GM19025 (cell line): Measurements from ENCODE around the gene KRTAP5-6.

ENCODE experiments used
- ATAC-seq: cut with Tn5 transposase; IDR thresholded peaks from one replicate; pipeline ENCODE4 v1.9.1; 2021; ENCODE audit warnings: mild to moderate bottlenecking, low read depth, moderate library complexity; ENCODE audit not compliant: unreplicated experiment

KRTAP5-6 gene

DNA sequence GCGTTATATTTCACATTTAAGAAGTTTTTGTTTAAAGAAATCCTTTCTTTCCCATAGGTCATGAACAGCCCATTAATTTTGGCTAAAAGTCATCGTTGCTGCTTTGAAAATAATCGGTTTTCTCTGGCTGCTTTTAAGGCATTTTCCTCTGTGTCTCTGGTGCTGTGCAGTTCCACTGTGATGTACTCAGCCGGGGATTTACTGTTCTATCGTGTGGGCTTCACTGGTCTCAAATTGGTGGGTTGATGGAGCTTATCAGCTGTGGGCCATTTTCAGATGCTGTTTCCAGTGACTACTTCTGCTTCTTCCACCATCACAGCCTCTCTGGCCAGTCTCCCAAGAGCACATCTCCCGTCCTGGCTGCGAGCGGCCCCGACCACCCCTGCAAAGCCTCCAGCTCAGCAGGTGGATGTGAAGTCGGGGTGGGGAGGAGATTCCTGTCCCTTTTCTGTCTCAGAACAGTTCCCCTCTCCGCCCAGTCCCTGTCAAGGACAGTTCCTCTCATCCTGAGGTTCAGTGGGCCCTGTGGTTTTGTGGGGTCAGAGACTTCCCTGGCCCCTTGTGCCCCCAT is 33.1 kb downstream of the KRTAP5-6 start:
- no peak for ATAC-seq

DNA sequence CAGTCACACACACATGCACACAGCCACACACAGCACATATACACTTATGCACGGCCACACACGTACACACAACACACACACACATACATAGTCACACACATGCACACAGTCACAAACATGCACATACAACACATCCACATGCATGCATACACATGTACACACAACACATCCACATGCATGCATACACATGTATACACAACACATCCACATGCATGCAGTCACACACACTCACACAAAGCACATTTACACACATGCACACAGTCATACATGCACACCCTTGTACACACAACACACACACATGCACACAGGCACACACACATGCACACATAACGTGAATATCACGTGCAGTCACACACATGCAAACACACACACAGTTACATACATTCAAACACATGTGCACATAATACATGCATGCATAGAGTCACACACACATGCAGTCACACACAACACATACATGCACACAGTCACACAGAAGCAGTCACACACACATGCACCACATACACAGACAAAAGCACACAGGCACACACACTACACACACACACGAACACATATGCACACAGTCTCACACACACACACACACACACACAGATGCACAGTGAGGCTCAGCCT is 34.6 kb downstream of the KRTAP5-6 start:
- ATAC-seq = no peak

DNA sequence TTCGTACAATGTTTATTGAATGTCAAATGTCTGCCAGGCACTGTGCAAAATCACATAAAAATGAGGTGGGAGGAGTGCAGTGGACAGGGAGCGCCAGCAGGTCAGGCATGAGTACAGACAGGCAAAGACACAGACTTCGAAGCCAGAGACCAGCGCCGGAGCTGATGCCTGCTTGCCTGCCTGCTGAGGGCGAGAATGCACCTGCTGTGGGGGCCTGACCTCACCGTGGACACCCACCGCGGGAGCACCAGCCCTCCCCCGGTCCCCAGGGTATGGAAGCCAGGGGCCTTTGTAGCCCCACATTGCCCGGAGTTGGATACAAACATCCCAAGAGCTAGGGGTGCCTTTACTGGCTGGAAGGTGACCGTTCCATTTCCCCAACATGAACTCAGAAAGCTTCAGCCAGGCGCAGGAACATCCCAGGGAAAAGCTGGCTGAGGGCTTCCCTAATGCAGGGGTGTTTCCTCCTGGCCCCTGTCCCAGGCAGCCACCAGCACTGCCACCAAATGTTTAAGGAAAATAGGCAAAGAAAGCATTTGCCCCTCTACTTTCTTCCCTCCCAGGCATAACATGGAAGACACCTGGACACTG is 35.5 kb downstream of the KRTAP5-6 start:
- no peak for ATAC-seq

DNA sequence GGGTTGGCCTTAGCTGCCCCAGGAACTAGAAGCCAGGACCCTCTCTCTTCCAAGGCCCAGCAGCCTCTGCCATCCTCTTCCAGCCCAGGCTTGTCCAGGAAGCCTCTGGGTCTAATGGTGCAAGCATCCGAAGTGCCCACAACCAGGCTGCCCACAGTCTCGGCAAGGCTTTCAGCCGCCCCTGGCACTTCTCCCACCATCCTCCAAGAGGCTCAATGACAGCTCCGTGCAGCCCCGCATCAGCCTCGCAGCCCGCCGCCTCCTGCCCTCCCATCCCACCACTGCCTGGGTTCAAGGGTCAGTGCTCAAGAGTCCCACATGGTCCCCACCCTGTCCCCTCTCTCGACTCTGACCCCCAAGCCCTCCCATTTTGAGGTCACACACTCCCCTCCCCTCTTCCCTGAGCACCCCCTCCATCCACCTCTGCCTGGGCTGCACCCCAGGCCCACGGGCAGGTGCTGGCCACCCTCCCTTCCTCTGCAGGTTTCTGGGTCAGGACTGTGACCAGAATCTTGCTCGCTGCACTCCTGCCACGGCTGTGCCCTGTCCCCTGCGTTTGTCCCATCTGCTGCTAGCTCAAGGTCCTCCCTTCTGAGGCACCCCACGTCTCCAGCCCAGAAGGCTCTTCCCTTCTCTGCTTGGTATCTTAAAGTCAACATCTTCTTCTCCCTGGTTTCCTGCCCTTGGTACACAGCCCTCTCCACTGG is 36.2 kb downstream of the KRTAP5-6 start:
- ATAC-seq = no peak

DNA sequence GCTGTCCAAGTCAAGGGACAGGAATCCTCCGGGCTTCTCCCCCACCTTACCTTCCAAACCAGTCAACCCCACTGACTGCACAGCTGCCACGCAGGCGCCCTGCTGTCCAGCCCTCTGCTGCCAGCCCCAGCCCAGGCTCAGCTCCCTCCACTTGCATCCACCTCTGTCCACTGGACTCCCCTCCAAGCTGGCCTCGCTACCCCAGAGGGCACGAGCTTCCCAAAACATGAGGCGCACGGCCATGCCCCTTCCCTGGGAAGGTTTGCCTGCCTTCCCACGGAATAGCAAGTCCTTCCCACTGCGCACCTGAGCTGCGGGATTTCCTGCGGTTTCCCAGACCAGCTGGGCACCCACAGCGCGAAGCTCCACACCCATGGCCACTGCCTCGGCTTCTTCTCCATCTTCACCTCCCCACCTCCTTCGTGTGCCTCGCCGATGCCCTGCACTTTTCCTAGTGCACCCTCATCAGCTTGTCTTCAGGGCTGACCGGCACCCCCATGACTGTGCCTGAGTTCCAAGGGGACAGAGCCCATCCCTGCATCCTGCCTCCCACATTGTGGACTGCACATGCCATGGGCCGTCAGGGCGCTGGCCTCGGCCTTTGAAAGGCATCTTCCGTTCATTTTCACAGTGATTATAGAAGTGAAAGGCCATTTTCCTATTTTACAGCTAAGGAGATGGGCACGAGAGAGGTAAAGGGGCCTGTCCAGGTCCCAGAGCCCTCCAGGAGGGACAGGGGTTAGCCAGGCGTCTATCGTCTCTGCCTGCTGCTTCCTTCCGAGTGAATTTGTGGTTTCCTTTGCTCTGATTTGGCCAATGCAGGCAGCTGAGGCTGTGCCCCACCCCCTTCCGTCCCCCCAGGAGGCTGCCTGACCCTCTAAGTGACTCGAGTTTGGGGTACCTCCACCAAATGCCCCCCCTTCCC is 37.0 kb downstream of the KRTAP5-6 start:
- no peak for ATAC-seq

DNA sequence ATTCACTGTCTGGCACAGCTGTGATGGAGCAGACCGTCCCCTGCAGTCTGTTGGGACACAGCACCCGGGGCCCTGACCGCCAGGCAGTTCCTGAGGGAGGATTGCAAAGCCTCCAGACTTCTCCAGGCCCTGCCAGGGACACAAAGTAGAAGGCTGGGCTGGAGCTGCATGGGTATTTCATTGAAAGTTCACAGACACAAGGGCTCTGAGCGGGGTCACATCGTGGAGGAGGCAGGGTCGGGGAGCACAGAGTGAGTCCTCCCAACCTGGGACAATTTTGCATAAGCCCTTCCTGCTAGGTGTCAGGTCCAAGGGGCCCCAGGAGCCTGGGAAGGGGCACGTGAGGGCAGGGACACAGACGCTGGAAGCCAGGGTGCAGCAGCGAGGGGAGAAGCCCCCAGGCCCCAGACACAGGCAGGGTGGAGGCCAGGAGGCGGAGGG is 37.7 kb downstream of the KRTAP5-6 start:
- no peak for ATAC-seq

DNA sequence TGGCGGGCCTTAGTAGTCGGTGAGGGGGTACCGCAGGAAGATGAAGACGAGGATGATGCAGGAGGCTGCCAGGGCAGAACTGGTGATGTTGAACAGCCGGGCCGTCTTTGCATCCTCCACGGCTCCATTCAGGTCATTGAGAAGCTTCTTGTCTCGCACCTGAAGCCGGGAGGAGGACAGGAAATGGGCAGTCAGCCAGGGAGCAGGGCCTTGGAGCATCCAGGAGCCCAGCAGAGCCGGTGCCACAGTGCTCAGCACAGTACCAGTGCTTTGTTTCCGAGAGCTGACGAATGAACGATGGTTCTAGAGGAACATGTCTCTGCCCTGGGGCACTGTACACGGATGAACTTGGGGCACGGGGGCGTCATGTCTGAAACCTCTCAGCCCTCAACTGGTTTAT is 38.3 kb downstream of the KRTAP5-6 start:
- no peak for ATAC-seq

DNA sequence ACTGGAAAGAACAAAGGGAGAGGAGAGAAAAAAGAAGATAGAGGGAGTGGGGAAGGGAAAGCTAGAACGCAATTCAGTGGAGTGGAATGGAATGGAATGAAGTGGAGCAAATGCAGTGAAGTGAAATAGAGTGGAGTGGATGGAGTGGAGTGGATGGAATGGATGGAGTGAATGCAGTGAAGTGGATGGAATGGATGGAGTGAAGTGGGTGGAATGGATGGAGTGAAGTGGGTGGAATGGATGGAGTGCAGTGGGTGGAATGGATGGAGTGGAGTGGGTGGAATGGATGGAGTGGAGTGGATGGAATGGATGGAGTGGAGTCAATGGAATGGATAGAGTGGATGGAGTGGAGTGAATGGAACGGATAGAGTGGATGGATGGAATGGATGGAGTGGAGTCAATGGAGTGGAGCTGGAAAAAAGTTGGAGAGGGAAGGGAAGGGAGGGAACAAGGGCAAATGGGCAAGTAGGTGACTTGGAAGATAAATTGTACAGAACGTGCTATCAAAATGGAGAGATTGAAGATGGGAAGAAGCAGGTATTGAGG is 39.5 kb downstream of the KRTAP5-6 start:
- no peak for ATAC-seq

DNA sequence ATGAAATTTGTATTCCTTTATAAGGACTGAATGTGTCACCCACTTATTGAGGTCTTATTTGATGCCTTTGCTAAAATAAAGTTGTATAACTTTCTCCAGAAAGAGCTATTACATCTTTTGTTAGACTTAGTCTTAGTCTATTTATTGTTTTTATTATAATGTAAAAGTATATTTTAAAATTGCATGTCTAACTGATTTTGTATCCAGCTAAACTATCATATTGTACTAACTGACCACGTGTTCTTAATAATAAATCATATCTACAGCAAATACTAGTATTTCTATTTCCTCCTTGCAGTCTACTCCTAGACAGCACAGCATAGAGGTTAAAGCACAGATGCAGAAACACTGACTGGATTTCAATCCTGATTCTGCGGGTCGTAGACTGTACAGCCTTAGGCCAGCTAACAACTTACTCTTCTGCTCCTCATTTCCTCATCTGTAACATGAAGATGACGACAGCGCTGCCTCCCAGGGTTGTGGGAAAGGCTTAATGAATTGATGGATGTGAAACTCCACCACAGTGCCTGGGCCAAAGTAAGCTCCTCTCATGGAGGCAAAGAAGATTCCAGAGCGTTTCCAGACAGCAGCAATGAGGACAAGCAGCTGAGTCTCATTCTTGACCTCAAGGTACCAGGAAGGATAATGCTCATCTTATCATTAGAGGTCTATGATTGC is 40.2 kb downstream of the KRTAP5-6 start:
- ATAC-seq = no peak

DNA sequence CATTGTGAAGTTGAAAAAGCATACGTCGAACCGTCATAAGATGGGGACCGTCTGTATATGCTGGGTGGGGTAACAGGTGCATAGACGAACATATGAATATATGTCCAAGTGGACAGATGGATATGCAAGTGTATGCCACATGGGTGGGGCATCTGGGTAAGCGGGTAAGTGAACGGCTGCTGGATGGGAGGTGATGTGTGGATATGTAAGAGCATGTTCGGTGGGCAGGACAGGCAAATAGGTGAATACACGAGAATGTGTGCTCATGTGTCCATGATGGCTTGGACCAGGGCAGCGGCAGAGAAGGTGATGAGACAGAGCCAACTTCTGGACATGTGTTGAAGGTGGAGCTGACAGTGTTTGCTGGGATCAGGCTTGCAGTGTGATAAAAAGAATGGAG is 41.4 kb downstream of the KRTAP5-6 start:
- no peak for ATAC-seq

DNA sequence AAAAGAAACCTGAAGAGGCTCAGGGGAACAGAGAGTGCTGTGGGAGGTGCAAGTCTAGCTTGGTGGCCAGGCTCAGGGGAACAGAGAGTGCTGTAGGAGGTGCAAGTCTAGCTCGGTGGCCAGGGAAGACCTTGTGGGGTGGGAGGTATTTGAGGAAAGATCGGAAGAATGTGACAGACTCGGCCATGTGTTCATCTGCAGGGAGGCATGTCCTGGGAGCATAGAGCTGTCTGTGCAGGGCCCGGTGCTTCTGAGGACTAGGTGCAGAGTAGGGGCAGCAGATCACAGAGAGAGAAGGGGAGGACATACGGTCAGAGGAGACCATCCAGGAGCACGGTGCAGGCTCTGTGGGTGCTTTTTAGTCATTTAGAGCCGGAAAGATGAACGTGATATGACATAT is 42.6 kb downstream of the KRTAP5-6 start:
- ATAC-seq = no peak

DNA sequence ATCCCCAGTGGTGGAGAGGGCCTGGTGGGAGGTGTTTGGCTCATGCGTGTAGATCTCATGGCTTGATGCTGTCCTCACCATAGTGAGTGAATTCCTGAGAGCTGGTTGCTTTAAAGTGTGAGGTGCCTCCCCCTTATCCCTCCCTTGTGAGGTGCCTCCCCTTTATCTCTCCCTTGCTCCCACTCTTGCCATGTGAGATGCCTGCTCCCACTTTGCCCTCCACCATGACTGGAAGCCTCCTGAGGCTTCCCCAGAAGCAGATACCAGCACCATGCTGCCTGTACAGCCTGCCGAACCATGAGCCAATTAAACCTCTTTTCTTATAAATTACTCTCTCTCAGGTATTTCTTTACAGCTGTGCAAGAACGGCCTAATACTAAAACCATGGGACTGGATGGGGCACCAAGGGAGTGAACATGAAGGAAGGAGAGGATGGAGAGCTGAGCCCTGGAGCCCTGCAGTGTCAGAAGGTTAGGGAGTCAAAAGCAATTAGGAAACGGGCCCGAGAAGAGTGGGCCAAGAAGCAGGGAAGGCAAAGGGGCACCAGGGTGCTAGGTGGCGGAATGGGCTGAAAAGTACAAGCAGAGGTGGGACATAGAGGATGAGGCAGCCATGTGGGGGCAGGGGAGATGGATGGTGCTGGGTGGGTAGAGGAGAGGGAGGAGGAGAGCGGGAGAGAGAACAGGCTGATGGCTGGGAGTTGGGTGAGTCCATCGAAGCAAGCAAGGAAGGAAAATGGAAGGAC is 44.0 kb downstream of the KRTAP5-6 start:
- ATAC-seq = no peak

DNA sequence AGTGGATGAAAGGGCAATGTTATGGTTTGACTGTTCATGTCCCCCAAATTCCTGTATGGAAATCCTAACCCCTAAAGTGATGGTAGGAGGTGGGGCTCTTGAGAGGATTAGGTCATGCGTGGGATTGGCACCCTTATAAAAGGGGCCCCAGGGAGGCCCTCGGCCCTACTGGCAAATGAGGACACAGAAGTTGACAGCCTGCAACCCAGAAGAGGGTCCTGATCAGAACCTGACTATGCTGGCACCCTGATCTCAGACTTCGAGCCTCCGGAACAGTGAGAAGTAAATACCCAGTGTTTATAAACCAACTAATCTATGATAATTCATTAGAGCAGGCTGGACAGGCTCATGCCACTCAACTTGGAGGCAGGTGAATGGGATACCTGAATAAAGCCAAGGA is 44.7 kb downstream of the KRTAP5-6 start:
- no peak for ATAC-seq

DNA sequence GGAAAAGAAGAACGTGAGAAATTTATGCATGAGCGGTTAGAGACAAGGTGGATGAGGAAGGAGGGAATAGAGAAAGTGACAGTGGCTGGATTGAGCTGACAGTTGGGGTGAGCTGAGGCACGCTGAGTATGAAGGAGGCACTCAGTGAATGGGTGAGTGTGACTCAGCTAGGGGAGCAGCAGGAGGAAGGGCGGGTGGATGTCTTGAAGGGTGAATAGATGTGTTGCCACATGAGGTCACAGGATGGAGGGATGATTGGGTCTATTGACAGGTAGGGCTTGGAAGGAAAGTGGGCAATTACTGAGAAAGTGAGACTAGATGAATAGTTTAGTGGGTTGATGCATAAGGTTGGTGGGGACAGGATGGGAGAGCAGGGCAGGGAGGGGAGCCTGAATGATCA is 45.4 kb downstream of the KRTAP5-6 start:
- ATAC-seq = no peak

DNA sequence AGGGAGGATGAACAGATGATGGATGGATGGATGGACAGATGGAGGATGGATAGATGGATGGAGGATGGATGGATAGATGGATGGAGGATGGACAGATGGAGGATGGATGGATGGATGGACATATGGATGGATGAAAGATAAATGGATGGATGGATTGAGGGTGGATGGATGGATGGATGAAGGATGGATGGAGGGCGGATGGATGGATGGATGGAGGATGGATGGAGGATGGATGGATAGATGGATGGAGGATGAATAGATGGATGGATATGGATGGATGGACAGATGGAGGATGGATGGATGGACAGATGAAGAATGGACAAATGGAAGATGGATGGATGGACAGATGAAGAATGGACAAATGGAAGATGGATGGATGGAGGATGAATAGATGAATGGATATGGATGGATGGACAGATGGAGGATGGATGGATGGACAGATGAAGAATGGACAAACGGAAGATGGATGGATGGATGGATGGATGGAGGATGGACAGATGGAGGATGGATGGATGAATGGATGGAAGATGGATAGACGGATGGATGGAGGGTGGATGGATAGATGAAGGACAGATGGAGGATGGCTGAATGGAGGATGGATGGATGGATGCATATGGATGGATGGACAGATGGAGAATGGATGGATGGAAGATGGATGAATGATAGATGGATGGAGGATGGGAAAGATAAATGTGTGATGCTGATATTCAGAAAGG is 46.0 kb downstream of the KRTAP5-6 start:
- no peak for ATAC-seq

DNA sequence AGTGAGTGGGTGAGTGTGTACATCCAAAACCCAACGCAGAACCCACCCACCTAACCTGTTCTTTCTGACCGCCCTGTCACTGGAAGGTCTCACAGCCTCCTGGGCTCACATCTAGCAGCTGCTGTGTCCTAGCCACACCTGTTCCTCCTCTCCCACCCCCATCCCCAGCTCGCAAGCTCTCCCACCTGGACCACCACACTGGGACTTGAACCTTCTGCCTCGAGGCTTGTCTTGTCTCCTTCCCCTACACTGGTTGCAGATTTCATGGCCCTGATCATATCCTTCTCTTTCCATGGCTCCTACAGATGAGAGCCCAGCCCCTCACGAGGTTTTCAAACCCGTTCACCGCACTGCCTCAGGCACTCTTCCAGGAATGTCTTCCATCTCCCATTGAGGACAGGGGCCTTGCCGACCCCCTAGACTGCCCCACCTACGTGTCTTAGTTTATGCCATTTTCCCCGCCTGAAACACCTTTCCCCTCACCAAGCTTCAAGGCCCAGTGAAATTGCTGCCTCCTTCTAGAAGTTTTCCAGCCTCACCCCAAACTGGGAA is 46.7 kb downstream of the KRTAP5-6 start:
- ATAC-seq = no peak

DNA sequence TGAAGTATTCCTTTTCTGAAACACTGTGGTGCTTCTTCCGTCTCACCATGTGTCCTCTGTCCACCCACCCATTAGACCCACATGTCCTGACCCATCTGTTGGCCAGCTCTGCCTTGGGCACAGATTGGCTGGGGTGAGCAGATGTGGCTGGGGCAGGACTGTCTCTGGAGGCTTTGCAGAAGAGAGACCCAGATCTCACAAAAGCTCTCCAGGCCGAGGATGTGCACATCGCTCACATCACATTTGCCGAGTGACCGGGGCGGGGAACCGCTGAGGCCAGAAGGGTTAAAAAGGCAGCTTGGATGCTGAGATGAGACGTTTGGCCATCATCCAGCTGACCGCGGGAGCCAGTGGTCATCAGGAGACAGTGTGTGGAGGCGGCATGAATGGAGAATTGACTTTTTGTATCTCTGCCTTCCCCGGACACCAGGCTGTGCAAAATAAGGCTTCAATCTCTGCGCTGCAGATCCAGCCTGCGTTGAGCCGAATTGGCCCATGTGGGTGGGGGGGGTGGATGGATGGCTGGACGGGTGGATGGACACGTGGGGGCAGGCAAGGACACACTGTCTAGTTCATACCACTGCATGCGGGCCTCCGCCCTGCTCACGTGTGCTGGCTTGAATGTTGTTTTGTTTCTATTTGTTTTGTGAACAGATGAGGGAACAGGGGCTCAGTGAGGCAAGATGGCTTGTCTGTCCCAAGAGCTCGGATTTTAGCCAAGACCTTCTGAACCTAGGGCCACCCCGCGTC is 47.3 kb downstream of the KRTAP5-6 start:
- ATAC-seq = no peak
